22Rv1 (cell line): ENCODE measurements around the gene EHD4.

Experiments used
- ZFX ChIP-seq: fragments of 450-650 bp; IDR thresholded peaks from 2 replicates; pipeline ENCODE4 v1.6.1; 2017; ENCODE audit warnings: antibody characterized with exemption, borderline replicate concordance
- TF ChIP-seq, protein P1 (sequence below): fragments of 450-650 bp; IDR thresholded peaks from 2 replicates; pipeline ENCODE4 v1.5.1; 2017; ENCODE audit warnings: mild to moderate bottlenecking

DNA sequence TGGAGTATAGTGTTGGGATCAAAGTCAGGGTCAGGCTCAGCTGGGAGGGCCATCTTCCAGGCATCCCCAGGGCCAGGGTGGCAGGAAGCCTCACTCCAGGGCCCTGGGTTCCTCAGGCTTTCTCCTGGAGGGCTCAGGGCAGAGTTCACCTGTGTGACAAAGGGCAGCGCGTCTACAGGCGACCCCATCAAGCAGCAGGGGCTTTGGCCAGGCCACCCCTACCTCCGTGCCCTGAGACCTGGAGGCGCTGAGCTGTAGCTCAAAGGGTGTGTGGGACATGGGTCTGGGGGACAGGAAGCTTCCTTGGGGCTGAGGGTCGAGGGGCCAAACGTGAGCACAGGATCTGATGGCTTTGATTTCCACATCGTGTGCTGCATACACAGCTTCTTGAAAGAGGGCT lies 91.3 kb downstream of the EHD4 start:
- TF ChIP-seq, protein P1, sequence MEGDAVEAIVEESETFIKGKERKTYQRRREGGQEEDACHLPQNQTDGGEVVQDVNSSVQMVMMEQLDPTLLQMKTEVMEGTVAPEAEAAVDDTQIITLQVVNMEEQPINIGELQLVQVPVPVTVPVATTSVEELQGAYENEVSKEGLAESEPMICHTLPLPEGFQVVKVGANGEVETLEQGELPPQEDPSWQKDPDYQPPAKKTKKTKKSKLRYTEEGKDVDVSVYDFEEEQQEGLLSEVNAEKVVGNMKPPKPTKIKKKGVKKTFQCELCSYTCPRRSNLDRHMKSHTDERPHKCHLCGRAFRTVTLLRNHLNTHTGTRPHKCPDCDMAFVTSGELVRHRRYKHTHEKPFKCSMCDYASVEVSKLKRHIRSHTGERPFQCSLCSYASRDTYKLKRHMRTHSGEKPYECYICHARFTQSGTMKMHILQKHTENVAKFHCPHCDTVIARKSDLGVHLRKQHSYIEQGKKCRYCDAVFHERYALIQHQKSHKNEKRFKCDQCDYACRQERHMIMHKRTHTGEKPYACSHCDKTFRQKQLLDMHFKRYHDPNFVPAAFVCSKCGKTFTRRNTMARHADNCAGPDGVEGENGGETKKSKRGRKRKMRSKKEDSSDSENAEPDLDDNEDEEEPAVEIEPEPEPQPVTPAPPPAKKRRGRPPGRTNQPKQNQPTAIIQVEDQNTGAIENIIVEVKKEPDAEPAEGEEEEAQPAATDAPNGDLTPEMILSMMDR: no peak
- TF ChIP-seq ZFX: no peak
